Measurements from ENCODE around the gene ZC3H18. TPM values are rescaled to one million over a fixed set of nuclear protein-coding genes. Genes with fewer than 3 reads are reported as not detected.

The ZC3H18 gene
- total and polyA plus RNA-seq, 2 of the 4 experiments (the other 2 are of a cell fraction) = 3.4 to 21.3 TPM

GRCh38 chr16:88643644-88643932, 73.4 kb downstream of the ZC3H18 start:
- Histone ChIP-seq H3K14ac (replicated peaks; ENCODE audit: low read depth, low read length) (no peak overlapping the region), H3K56ac (ENCODE audit: extremely low read depth, insufficient read depth, low read length) (no peak overlapping the region), H2AFZ (replicated peaks; ENCODE audit: low read length, poor library complexity) (no peak overlapping the region), H3K36me3 (ENCODE audit: control insufficient read depth, insufficient read depth, low read length) (peaks cover 3% of the 10 kb centered on the region), H2BK20ac (ENCODE audit: low read depth, low read length) (no peak overlapping the region), H2BK5ac (ENCODE audit: low read depth, low read length, poor library complexity, severe bottlenecking) (no peak overlapping the region), H3K4me2 (ENCODE audit: low read depth, low read length) (no peak overlapping the region), H3K18ac (ENCODE audit: low read depth, low read length) (no peak overlapping the region), H2BK15ac (ENCODE audit: low read depth, low read length) (no peak overlapping the region), H3K4me3 (ENCODE audit: insufficient read depth, low read depth, low read length) (no peak overlapping the region), H2AK5ac (ENCODE audit: low read depth, low read length) (no peak overlapping the region), H3K9me1 (ENCODE audit: insufficient read depth, low read length) (no peaks in the 10 kb centered on the region), H3K27ac (ENCODE audit: insufficient read depth, low read length) (no peak overlapping the region), H2AK9ac (replicated peaks; ENCODE audit: low read depth, low read length, poor library complexity) (no peak overlapping the region), H2BK120ac (ENCODE audit: low read depth, low read length) (no peak overlapping the region), H3K4ac (ENCODE audit: low read depth, low read length) (no peak overlapping the region), H4K8ac (ENCODE audit: low read depth in 2 of 2, low read length in 2 of 2) (no peak overlapping the region), H3K4me1 (ENCODE audit: control insufficient read depth, insufficient read depth, low read length) (no peaks in the 10 kb centered on the region), H3K79me1 (ENCODE audit: low read depth in 1 of 2, low read length in 2 of 2) (no peaks in the 10 kb centered on the region), H3K23ac (ENCODE audit: low read depth, low read length) (no peak overlapping the region), H4K5ac (ENCODE audit: low read depth, low read length) (no peak overlapping the region), H3K9me3 (ENCODE audit: control insufficient read depth, insufficient read depth, low read length) (no peaks in the 10 kb centered on the region), H4K20me1 (ENCODE audit: insufficient read depth, low read length) (peaks cover 3% of the 10 kb centered on the region; the same call in 1 of the 2 replicates), H4K91ac (ENCODE audit: insufficient read depth, low read depth, low read length) (no peak overlapping the region), H3K27me3 (ENCODE audit: control insufficient read depth, insufficient read depth, low read length) (peaks cover 19% of the 10 kb centered on the region), H3K9ac (ENCODE audit: low read depth, low read length) (no peak overlapping the region)
- in situ Hi-C loops (cut with MboI; ENCODE audit: low sequenced_read_pairs) = no loop called here
- DNase-seq (no peak), ATAC-seq (ENCODE audit: low read depth) (no peak)
- TF ChIP-seq CTCF (conservative IDR thresholded peaks at IDR 0.05; ENCODE audit: low read depth, low read length) (no peak), MXI1 (IDR thresholded peaks at IDR 0.05; ENCODE audit: borderline replicate concordance, low read depth, low read length) (no peak), RFX5 (IDR thresholded peaks at IDR 0.05; ENCODE audit: low read depth, low read length) (no peak), NFE2L2 (IDR thresholded peaks at IDR 0.05; ENCODE audit: low read depth, low read length) (no peak), USF2 (IDR thresholded peaks at IDR 0.05; ENCODE audit: low read depth, low read length) (no peak), MAFK (IDR thresholded peaks at IDR 0.05; ENCODE audit: low read depth, low read length) (no peak), MAZ (IDR thresholded peaks at IDR 0.05; ENCODE audit: borderline replicate concordance, low read depth, low read length) (no peak), RAD21 (IDR thresholded peaks at IDR 0.05; ENCODE audit: low read length) (no peak), RCOR1 (IDR thresholded peaks at IDR 0.05; ENCODE audit: insufficient replicate concordance, low read length) (no peak), BHLHE40 (IDR thresholded peaks at IDR 0.05; ENCODE audit: low read depth, low read length) (no peak), FOS (IDR thresholded peaks at IDR 0.05; ENCODE audit: low read depth, low read length) (no peak), POLR2A (IDR thresholded peaks at IDR 0.05; ENCODE audit: low read depth, low read length) (no peak), CHD1 (IDR thresholded peaks at IDR 0.05; ENCODE audit: low read depth, low read length) (no peak), CEBPB (IDR thresholded peaks at IDR 0.05; ENCODE audit: low read depth, low read length) (no peak), SMC3 (IDR thresholded peaks at IDR 0.05; ENCODE audit: low read depth, low read length) (no peak)
- TF ChIP-seq, protein P1, sequence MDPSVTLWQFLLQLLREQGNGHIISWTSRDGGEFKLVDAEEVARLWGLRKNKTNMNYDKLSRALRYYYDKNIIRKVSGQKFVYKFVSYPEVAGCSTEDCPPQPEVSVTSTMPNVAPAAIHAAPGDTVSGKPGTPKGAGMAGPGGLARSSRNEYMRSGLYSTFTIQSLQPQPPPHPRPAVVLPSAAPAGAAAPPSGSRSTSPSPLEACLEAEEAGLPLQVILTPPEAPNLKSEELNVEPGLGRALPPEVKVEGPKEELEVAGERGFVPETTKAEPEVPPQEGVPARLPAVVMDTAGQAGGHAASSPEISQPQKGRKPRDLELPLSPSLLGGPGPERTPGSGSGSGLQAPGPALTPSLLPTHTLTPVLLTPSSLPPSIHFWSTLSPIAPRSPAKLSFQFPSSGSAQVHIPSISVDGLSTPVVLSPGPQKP (IDR thresholded peaks at IDR 0.05; ENCODE audit: borderline replicate concordance, low read depth, low read length) = no peak
- CTCF ChIA-PET = no interaction called here
- POLR2A ChIA-PET (ENCODE audit: unreplicated experiment) = no interaction called here
- no TSS peak for BruUV-seq (replicated peaks)
- intact Hi-C loops (cut with micrococcal nuclease) = no loop called here
- WGBS, 2 experiments (ENCODE audit: extremely low coverage in 2 of 2, insufficient read length in 1 of 2) = 86% methylated on average over 4 of the region's 9 CpGs; no CpG with 5 or more reads in 1 of the 2 experiments
- dilution Hi-C loops (cut with HindIII; ENCODE audit: low sequenced_read_pairs, unreplicated experiment) = no loop called here
